ENCODE measurements around the gene SPATA13.

- TF ChIP-seq GATA2 (IDR thresholded peaks at IDR 0.05; ENCODE audit: low read depth, low read length) = no peak
- no peak for TF ChIP-seq GATA3 (IDR thresholded peaks at IDR 0.05; ENCODE audit: low read depth, low read length)
Observed at GRCh38 chr13:24142886-24143285, 17.6 kb upstream of the SPATA13 start.

All from SH-SY5Y (cell line).